ENCODE results near the gene TMEM131L.

The TMEM131L gene

DNA sequence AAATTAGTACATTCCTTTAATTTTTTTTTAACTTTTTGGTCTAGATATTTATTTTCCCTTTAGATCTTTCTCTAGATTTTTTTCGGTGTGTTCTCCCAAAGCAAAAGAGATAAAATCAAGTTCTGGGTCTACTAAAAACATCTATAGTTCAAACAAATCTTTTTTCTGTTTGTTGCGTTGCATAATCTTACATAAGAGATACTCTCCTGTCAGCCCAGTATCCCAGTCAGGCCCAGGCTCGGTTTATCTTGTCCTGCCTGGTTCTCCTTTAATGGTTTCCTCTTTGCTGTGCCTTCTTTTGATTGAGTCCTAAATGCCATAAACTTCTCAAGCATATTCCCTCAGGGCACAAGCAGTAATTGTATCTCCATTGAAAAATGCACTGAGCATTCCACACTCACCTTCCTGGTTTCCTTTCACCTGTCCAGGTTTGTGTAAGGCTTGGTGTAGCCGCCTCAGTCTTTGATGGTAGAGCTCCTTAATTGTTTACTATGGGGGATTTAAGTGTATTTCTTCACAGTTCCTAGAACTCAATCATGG is 104.9 kb downstream of the TMEM131L start:
- TF ChIP-seq, protein P1, sequence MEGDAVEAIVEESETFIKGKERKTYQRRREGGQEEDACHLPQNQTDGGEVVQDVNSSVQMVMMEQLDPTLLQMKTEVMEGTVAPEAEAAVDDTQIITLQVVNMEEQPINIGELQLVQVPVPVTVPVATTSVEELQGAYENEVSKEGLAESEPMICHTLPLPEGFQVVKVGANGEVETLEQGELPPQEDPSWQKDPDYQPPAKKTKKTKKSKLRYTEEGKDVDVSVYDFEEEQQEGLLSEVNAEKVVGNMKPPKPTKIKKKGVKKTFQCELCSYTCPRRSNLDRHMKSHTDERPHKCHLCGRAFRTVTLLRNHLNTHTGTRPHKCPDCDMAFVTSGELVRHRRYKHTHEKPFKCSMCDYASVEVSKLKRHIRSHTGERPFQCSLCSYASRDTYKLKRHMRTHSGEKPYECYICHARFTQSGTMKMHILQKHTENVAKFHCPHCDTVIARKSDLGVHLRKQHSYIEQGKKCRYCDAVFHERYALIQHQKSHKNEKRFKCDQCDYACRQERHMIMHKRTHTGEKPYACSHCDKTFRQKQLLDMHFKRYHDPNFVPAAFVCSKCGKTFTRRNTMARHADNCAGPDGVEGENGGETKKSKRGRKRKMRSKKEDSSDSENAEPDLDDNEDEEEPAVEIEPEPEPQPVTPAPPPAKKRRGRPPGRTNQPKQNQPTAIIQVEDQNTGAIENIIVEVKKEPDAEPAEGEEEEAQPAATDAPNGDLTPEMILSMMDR (conservative IDR thresholded peaks at IDR 0.05; ENCODE audit: low read depth, low read length), result no peak
- H3K4me3 ChIP-seq (ENCODE audit: low read depth, low read length), result no peak overlapping the region
- no peak for DNase-seq (ENCODE audit: low read depth)

DNA sequence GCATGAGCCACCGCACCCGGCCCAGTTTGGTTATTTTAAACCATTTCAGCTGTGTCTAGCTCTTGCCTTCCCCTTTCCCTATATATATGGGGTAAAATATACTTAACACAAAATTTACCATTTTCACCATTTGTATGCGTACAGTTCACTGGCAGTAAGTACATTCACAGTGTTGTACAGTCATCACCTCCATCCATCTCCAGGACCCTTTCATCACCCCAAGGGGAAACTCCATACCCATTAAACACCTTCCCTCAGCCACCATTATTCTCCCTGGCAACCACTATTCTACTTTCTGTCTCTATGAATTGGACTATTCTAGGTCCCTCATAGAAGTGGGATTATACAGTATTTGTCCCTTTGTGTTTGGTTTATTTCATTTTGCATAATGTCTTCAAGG is 106.4 kb downstream of the TMEM131L start:
- H3K4me3 ChIP-seq (ENCODE audit: low read depth, low read length), result no peak overlapping the region
- DNase-seq (ENCODE audit: low read depth), result no peak
- TF ChIP-seq, protein P1 (conservative IDR thresholded peaks at IDR 0.05; ENCODE audit: low read depth, low read length), result no peak

DNA sequence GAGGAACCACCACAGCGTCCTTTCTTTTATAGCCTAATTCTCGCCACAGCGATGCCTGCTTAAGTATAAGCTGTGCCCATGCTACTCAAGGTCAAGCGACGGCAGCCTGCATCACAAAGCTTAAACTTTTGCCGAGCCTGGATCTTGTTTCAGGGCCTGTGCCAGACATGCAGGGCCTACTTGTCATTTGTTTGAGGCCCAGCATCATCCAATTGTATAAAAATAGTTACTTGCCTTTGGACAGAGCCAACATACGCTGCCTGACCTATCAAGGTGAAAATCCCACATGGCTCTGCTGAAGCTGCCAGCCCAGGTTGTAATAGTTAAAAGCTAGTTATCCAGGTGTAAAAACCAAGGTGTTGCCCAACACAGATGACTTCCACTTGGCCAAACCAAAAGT is 107.1 kb downstream of the TMEM131L start:
- H3K4me3 ChIP-seq (ENCODE audit: low read depth, low read length), result no peak overlapping the region
- no peak for DNase-seq (ENCODE audit: low read depth)
- TF ChIP-seq, protein P1 (conservative IDR thresholded peaks at IDR 0.05; ENCODE audit: low read depth, low read length), result no peak

DNA sequence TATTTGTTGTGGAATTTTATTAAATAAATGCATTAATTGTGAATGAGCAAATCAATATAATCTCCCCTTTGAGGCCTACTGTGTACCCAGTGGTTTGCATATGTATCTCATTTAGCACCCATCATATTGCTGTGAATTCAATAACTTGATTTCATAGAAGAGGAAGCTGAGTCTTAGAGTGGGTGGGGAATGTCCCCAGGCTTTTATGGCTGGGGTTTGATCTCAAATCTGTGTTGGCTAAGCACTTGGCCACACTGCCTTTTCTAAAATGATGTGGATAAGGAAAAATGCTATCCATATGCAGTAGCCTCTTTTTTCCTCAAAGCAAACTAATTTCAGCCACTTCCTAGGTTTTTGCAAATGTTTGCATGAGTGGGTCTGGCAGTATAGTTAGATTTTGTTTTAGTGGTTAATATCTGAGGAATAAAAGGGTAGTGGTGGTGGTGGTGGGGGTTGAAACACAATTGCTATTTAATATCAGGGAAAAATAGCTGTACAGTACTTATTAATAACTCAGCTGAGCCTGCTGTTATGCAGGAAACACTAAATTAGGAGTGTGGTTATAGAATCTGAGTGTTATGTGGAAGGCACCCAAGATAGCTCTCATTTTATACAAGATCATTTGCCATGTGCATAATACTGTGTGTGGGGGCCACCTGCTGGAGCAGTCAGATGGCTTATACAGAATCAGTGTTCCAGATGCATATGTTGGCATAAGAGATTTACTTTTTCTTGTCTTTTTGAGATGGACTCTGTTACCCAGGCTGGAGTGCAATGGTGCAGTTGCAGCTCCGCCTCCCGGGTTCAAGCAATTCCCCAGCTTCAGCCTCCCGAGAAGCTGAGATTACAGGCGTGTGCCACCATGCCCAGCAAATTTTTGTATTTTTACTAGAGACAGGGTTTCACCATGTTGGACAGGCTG is 108.0 kb downstream of the TMEM131L start:
- peak; percentile 94 for DNase-seq (ENCODE audit: low read depth)
- TF ChIP-seq, protein P1 (conservative IDR thresholded peaks at IDR 0.05; ENCODE audit: low read depth, low read length), result peak; percentile 85
- no peak overlapping the region for H3K4me3 ChIP-seq (ENCODE audit: low read depth, low read length)

DNA sequence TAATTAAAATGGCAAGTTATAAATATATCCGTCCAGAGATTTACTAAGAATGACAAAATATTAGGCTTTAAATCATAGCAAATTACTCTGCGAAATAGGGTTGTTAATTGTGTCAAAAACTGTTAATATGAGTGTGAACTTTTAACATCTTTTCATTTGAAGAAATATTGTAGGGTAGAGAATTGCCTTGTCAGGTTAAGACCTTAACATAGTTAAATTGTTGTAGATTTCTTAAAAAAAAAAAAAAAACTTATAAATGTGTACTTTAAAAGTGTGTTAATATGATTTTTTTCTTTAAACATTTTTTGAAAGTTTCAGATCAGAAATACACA is 110.2 kb downstream of the TMEM131L start:
- TF ChIP-seq, protein P1 (conservative IDR thresholded peaks at IDR 0.05; ENCODE audit: low read depth, low read length), result no peak
- no peak for DNase-seq (ENCODE audit: low read depth)
- no peak overlapping the region for H3K4me3 ChIP-seq (ENCODE audit: low read depth, low read length)

DNA sequence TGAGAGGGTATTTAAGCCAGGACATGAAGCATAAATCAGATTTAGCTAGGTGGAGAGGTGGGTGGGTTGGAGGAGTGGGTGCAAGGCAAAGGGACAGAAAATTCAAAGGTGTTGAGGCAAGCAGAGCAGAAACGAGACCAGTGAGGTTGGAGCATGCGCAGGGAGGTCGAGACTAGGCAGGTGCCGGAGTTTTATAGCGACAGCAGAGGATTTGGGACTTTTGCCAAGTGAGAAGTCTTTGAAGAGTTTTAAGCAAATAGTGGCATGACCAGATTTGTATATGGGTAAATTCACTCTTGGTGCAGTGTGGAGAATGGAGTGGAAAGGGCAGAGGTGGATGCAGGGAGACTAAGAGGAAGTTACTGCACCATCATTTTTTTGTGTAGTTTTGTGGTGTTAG is 110.9 kb downstream of the TMEM131L start:
- DNase-seq (ENCODE audit: low read depth), result no peak
- TF ChIP-seq, protein P1 (conservative IDR thresholded peaks at IDR 0.05; ENCODE audit: low read depth, low read length), result no peak
- no peak overlapping the region for H3K4me3 ChIP-seq (ENCODE audit: low read depth, low read length)

DNA sequence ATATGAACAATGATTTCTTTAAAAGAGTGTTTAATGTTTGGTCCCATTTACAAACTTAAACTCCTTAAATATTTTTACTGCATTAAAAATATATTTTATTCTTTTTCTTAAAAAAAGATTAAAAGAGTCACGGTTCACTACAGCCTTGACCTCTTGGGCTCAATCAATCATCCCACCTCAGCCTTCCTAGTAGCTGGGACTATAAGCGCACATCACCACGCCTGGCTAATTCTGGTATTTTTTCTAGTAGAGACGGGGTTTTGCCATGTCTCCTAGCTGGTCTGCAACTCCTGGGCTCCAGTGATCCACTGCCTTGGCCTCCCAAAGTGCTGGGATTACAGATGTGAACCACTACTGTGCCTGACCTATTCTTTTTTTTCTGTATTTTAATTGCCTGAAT is 113.2 kb downstream of the TMEM131L start:
- no peak overlapping the region for H3K4me3 ChIP-seq (ENCODE audit: low read depth, low read length)
- TF ChIP-seq, protein P1 (conservative IDR thresholded peaks at IDR 0.05; ENCODE audit: low read depth, low read length), result no peak
- no peak for DNase-seq (ENCODE audit: low read depth)

Measured in choroid plexus epithelial cell (primary cell).